NCI-H526 treated with DMSO at 0.1 percent for 48 hours (cell line): Measurements from ENCODE around the gene TBC1D2B.

Experiments
- DNase-seq: peaks from one replicate; lab custom pipeline; 2025; lab: John Stamatoyannopoulos, UW

The TBC1D2B gene

GRCh38 chr15:78077053-78077870, at the start of gene TBC1D2B:
TSS of gene TBC1D2B (minus strand) at chr15:78077711. CDS start at chr15:78077652, 59 bp downstream.
- peak; percentile 75 for DNase-seq

- DNase-seq, result no peak
Observed at GRCh38 chr15:78125267-78125666, 47.8 kb upstream of the TBC1D2B start.

- DNase-seq, result no peak
Observed at GRCh38 chr15:78120523-78120922, 43.0 kb upstream of the TBC1D2B start.

GRCh38 chr15:78112551-78112950, 35.0 kb upstream of the TBC1D2B start:
- no peak for DNase-seq

- no peak for DNase-seq
Observed at GRCh38 chr15:78111788-78112187, 34.3 kb upstream of the TBC1D2B start.

GRCh38 chr15:78110916-78111475, 33.5 kb upstream of the TBC1D2B start:
- no peak for DNase-seq

- DNase-seq, result no peak
Observed at GRCh38 chr15:78110096-78110495, 32.6 kb upstream of the TBC1D2B start.

- DNase-seq, result no peak
Observed at GRCh38 chr15:78109156-78109555, 31.6 kb upstream of the TBC1D2B start.

- DNase-seq, result peak; percentile 62
Observed at GRCh38 chr15:78108300-78109084, 31.0 kb upstream of the TBC1D2B start.

- DNase-seq, result no peak
Observed at GRCh38 chr15:78107471-78107870, 30.0 kb upstream of the TBC1D2B start.

GRCh38 chr15:78105476-78106241, 28.1 kb upstream of the TBC1D2B start:
- no peak for DNase-seq

- no peak for DNase-seq
Observed at GRCh38 chr15:78104566-78105475, 27.3 kb upstream of the TBC1D2B start.

- no peak for DNase-seq
Observed at GRCh38 chr15:78104119-78104479, 26.6 kb upstream of the TBC1D2B start.

GRCh38 chr15:78103406-78104118, 26.1 kb upstream of the TBC1D2B start:
- DNase-seq, result no peak

- no peak for DNase-seq
Observed at GRCh38 chr15:78102741-78103140, 25.2 kb upstream of the TBC1D2B start.

- no peak for DNase-seq
Observed at GRCh38 chr15:78102211-78102610, 24.7 kb upstream of the TBC1D2B start.

GRCh38 chr15:78101423-78102105, 24.1 kb upstream of the TBC1D2B start:
- DNase-seq, result no peak

GRCh38 chr15:78100886-78101285, 23.4 kb upstream of the TBC1D2B start:
- DNase-seq, result no peak

GRCh38 chr15:78098131-78098755, 20.7 kb upstream of the TBC1D2B start:
- no peak for DNase-seq
